ENCODE results near the gene FMN1.

Gene FMN1

DNA sequence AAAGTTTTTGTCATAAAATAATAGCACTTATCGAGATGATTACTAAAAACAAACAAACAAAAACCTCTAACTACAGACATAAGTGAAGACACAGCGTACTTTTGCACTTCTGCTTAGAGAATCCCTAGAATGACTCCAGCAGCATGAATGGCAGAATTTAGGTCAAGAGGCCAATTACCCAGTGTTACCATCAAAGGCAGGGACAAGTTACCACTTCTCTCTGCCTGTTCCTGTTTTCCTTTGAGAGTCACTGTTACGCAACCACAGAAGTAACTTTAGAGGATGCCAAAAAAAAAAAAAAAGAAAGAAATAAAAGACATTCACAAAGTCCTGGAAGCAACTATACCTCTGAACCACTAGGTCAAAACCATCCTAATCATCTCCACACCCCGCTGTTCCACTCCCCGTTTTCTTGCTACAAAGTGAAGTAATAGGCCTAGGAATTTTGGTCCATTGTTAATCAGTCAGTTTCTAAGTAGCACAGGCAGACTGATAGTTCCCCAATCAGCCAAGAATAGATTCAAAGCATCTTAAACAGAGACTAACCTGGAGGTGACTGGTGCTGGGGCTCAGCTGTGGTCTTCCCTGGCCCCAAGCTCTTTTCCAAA lies 41.9 kb downstream of the FMN1 start:
- no peaks in the 10 kb centered on the region for H3K9me3 ChIP-seq (ENCODE audit: control insufficient read depth, low read length)
- no peaks in the 10 kb centered on the region for H3K27me3 ChIP-seq (ENCODE audit: control insufficient read depth, insufficient read depth, low read length)
- TF ChIP-seq CTCF (IDR thresholded peaks at IDR 0.05): no peak
- H3K4me3 ChIP-seq (ENCODE audit: low read depth, low read length): no peak overlapping the region
- no peaks in the 10 kb centered on the region for H3K36me3 ChIP-seq (ENCODE audit: control insufficient read depth, insufficient read depth, low read length)
- H3K9ac ChIP-seq: no peak overlapping the region
- H3K79me2 ChIP-seq: no peaks in the 10 kb centered on the region
- no peak overlapping the region for H3K27ac ChIP-seq
- no peaks in the 10 kb centered on the region for H3K4me1 ChIP-seq
- H2AFZ ChIP-seq: no peak overlapping the region
- no peak overlapping the region for H3K4me2 ChIP-seq (ENCODE audit: low read length)

DNA sequence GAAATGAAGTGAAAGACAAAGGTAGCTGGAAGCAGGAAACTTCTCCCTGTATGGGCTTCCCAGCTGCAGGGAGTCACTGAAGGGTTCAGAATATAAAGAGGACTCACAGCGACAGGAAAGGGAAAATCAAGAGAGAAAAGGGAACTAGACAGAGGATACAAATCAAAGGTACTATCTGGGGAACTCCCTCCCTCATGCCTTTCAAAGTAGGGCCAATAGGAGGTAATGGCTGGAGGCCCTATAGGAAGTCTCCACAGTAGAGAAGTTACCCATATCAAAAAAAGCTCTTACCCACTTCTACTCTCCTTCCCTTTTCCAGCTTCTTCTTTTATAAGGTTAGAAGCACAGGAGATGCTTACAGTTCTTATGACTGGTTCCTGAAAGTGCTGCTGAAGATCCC lies 43.5 kb downstream of the FMN1 start:
- no peaks in the 10 kb centered on the region for H3K9me3 ChIP-seq (ENCODE audit: control insufficient read depth, low read length)
- no peaks in the 10 kb centered on the region for H3K36me3 ChIP-seq (ENCODE audit: control insufficient read depth, insufficient read depth, low read length)
- H3K9ac ChIP-seq: no peak overlapping the region
- TF ChIP-seq CTCF (IDR thresholded peaks at IDR 0.05): no peak
- H3K27ac ChIP-seq: no peak overlapping the region
- H3K79me2 ChIP-seq: no peaks in the 10 kb centered on the region
- H3K4me2 ChIP-seq (ENCODE audit: low read length): no peak overlapping the region
- H3K27me3 ChIP-seq (ENCODE audit: control insufficient read depth, insufficient read depth, low read length): no peaks in the 10 kb centered on the region
- no peak overlapping the region for H3K4me3 ChIP-seq (ENCODE audit: low read depth, low read length)
- H2AFZ ChIP-seq: no peak overlapping the region
- no peaks in the 10 kb centered on the region for H3K4me1 ChIP-seq

GRCh38 chr15:33150431-33150941 lies 44.0 kb downstream of the FMN1 start:
- Histone ChIP-seq H3K4me1 (no peaks in the 10 kb centered on the region), H3K4me3 (ENCODE audit: low read depth, low read length) (no peak overlapping the region)

GRCh38 chr15:33149919-33150318 lies 44.6 kb downstream of the FMN1 start:
- Histone ChIP-seq H3K9me3 (ENCODE audit: control insufficient read depth, low read length) (no peaks in the 10 kb centered on the region), H3K4me2 (ENCODE audit: low read length) (no peak overlapping the region), H3K27ac (no peak overlapping the region), H3K9ac (no peak overlapping the region), H3K79me2 (no peaks in the 10 kb centered on the region), H3K27me3 (ENCODE audit: control insufficient read depth, insufficient read depth, low read length) (no peaks in the 10 kb centered on the region), H2AFZ (no peak overlapping the region), H3K36me3 (ENCODE audit: control insufficient read depth, insufficient read depth, low read length) (no peaks in the 10 kb centered on the region), H3K4me3 (ENCODE audit: low read depth, low read length) (no peak overlapping the region), H3K4me1 (no peaks in the 10 kb centered on the region)
- TF ChIP-seq CTCF (IDR thresholded peaks at IDR 0.05): no peak

More at GRCh38 chr15:33150431-33150941, 44.0 kb downstream of the FMN1 start:
- Histone ChIP-seq H3K27ac (no peak overlapping the region), H3K9ac (no peak overlapping the region), H3K4me2 (ENCODE audit: low read length) (no peak overlapping the region), H3K36me3 (ENCODE audit: control insufficient read depth, insufficient read depth, low read length) (no peaks in the 10 kb centered on the region), H3K79me2 (no peaks in the 10 kb centered on the region), H3K27me3 (ENCODE audit: control insufficient read depth, insufficient read depth, low read length) (no peaks in the 10 kb centered on the region), H3K9me3 (ENCODE audit: control insufficient read depth, low read length) (no peaks in the 10 kb centered on the region), H2AFZ (no peak overlapping the region)
- no peak for TF ChIP-seq CTCF (IDR thresholded peaks at IDR 0.05)

DNA sequence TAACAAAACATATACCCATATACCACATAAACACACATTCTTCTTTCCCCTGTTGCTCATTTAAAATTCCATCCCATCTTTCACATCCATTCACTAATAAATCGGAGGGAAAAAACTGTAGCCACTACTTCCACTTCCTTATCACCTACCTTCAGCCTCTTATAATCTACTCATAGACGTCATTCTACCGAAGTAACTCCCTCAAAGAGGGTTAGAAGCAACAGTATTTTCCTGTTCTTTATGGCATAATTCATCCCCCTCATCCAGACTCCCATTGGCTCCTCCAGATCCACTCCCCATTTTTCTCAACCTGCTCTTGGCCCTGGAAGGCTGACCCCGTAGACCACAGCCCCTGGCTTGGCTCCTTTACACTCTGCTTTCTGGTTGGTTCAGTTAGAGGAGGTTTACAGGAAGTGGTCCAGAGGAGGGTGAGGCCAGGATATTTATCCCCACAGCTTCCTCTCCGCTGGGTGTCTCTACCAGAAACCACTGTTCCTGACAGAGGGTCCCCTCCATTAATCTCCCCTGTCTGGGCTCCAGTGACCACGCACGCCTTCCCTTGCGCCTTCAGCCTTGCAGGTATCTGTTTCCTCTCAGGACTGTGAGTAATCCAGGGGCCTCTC lies 46.3 kb downstream of the FMN1 start:
- H3K9me3 ChIP-seq (ENCODE audit: control insufficient read depth, low read length): no peaks in the 10 kb centered on the region
- TF ChIP-seq CTCF (IDR thresholded peaks at IDR 0.05): no peak
- no peak overlapping the region for H2AFZ ChIP-seq
- no peaks in the 10 kb centered on the region for H3K79me2 ChIP-seq
- H3K27ac ChIP-seq: no peak overlapping the region
- H3K4me2 ChIP-seq (ENCODE audit: low read length): no peak overlapping the region
- no peaks in the 10 kb centered on the region for H3K4me1 ChIP-seq
- no peak overlapping the region for H3K9ac ChIP-seq
- no peaks in the 10 kb centered on the region for H3K36me3 ChIP-seq (ENCODE audit: control insufficient read depth, insufficient read depth, low read length)
- no peaks in the 10 kb centered on the region for H3K27me3 ChIP-seq (ENCODE audit: control insufficient read depth, insufficient read depth, low read length)
- no peak overlapping the region for H3K4me3 ChIP-seq (ENCODE audit: low read depth, low read length)

Measured in parathyroid adenoma (tissue), 2 donors.